ENCODE results near the gene SSUH2.

DNA sequence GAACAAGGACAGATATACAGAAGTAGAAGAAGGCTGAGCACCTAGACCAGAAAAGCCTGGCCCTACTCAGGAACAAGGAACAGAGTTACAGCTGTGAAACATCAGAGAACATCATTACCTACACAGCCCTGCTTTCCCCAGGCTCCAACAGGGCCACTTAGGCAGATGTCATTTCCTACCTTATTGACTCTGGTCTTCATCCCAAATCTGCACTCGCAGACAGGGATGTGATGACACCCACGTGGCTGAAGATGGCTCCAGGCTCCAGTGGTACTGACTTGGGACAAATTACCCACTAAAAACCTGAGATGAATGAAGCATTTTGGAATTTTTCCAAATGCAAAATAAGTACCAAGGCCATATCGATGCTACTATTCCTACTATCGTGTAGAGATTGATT, 18.0 kb upstream of the SSUH2 start:
- TF ChIP-seq CTCF (IDR thresholded peaks at IDR 0.05) (no peak), POLR2A (IDR thresholded peaks at IDR 0.05) (no peak)

All from uterus (tissue), 2 donors.